Measurements from ENCODE around the gene PACSIN2.
"Not testable (repeated sequence)": the region's sequence is repeated elsewhere in the genome, so short reads cannot be mapped to it uniquely, and the experiment has no call there.

PACSIN2 gene

GRCh38 chr22:42970029-42970428 is 44.9 kb downstream of the PACSIN2 start:
- in situ Hi-C loops (cut with MboI; ENCODE audit: low sequenced_read_pairs) = no loop called here

- in situ Hi-C loops (cut with MboI; ENCODE audit: low sequenced_read_pairs) = loop anchor here (10.0 kb wide), 1 partner anchor 95 kb away; no protein-coding TSS in a partner anchor
These were observed 45.5 kb downstream of the PACSIN2 start for GRCh38 chr22:42969348-42969975.

GRCh38 chr22:42967933-42968332 is 47.0 kb downstream of the PACSIN2 start:
- in situ Hi-C loops (cut with MboI; ENCODE audit: low sequenced_read_pairs) = loop anchor here (10.0 kb wide), 1 partner anchor 93 kb away; no protein-coding TSS in a partner anchor

- in situ Hi-C loops (cut with MboI; ENCODE audit: low sequenced_read_pairs) = loop anchor here (10.0 kb wide), 1 partner anchor 92 kb away; no protein-coding TSS in a partner anchor
These were observed 47.9 kb downstream of the PACSIN2 start for GRCh38 chr22:42967005-42967404.

GRCh38 chr22:42966497-42966896 is 48.5 kb downstream of the PACSIN2 start:
- in situ Hi-C loops (cut with MboI; ENCODE audit: low sequenced_read_pairs) = loop anchor here (10.0 kb wide), 1 partner anchor 92 kb away; no protein-coding TSS in a partner anchor

- in situ Hi-C loops (cut with MboI; ENCODE audit: low sequenced_read_pairs) = loop anchor here (10.0 kb wide), 1 partner anchor 90 kb away; no protein-coding TSS in a partner anchor
These were observed 49.8 kb downstream of the PACSIN2 start for GRCh38 chr22:42964994-42965699.

GRCh38 chr22:42963231-42963595 is 51.7 kb downstream of the PACSIN2 start:
- in situ Hi-C loops (cut with MboI; ENCODE audit: low sequenced_read_pairs) = loop anchor here (10.0 kb wide), 1 partner anchor 88 kb away; no protein-coding TSS in a partner anchor

- in situ Hi-C loops (cut with MboI; ENCODE audit: low sequenced_read_pairs) = loop anchor here (10.0 kb wide), 1 partner anchor 88 kb away; no protein-coding TSS in a partner anchor
These were observed 52.4 kb downstream of the PACSIN2 start for GRCh38 chr22:42962295-42963230.

GRCh38 chr22:42961810-42962209 is 53.1 kb downstream of the PACSIN2 start:
- in situ Hi-C loops (cut with MboI; ENCODE audit: low sequenced_read_pairs) = loop anchor here (10.0 kb wide), 1 partner anchor 87 kb away; no protein-coding TSS in a partner anchor

- in situ Hi-C loops (cut with MboI; ENCODE audit: low sequenced_read_pairs) = loop anchor here (10.0 kb wide), 1 partner anchor 87 kb away; no protein-coding TSS in a partner anchor
These were observed 53.6 kb downstream of the PACSIN2 start for GRCh38 chr22:42961400-42961690.

GRCh38 chr22:42960531-42961399 is 54.2 kb downstream of the PACSIN2 start:
- in situ Hi-C loops (cut with MboI; ENCODE audit: low sequenced_read_pairs) = loop anchor here (10.0 kb wide), 1 partner anchor 86 kb away; no protein-coding TSS in a partner anchor

GRCh38 chr22:42959576-42960509 is 55.1 kb downstream of the PACSIN2 start:
- in situ Hi-C loops (cut with MboI; ENCODE audit: low sequenced_read_pairs) = loop anchor here (10.0 kb wide), 1 partner anchor 85 kb away; no protein-coding TSS in a partner anchor

GRCh38 chr22:42958937-42959336 is 56.0 kb downstream of the PACSIN2 start:
- in situ Hi-C loops (cut with MboI; ENCODE audit: low sequenced_read_pairs) = no loop called here

- in situ Hi-C loops (cut with MboI; ENCODE audit: low sequenced_read_pairs) = no loop called here
These were observed 57.0 kb downstream of the PACSIN2 start for GRCh38 chr22:42957958-42958357.

GRCh38 chr22:42957544-42957943 is 57.4 kb downstream of the PACSIN2 start:
- in situ Hi-C loops (cut with MboI; ENCODE audit: low sequenced_read_pairs) = no loop called here

- in situ Hi-C loops (cut with MboI; ENCODE audit: low sequenced_read_pairs) = no loop called here
These were observed 59.1 kb downstream of the PACSIN2 start for GRCh38 chr22:42955848-42956247.

GRCh38 chr22:42955087-42955635 is 59.8 kb downstream of the PACSIN2 start:
- in situ Hi-C loops (cut with MboI; ENCODE audit: low sequenced_read_pairs) = no loop called here

- in situ Hi-C loops (cut with MboI; ENCODE audit: low sequenced_read_pairs) = not testable (repeated sequence)
These were observed 61.2 kb downstream of the PACSIN2 start for GRCh38 chr22:42953751-42954150.
